Stimulated activated CD4-positive, alpha-beta T cell treated with anti-CD3 and anti-CD28 coated beads, TNF-alpha, amount 100 ng/mL, for 48 hours (primary cell): Measurements from ENCODE around the gene MNDA.

Experiments
- DNase-seq, 3 donors: peaks; one replicate each; pipeline ENCODE4 v3.0.0-alpha.2; 2020; ENCODE audit warnings: low read depth in 3 of 3

Gene MNDA

DNA sequence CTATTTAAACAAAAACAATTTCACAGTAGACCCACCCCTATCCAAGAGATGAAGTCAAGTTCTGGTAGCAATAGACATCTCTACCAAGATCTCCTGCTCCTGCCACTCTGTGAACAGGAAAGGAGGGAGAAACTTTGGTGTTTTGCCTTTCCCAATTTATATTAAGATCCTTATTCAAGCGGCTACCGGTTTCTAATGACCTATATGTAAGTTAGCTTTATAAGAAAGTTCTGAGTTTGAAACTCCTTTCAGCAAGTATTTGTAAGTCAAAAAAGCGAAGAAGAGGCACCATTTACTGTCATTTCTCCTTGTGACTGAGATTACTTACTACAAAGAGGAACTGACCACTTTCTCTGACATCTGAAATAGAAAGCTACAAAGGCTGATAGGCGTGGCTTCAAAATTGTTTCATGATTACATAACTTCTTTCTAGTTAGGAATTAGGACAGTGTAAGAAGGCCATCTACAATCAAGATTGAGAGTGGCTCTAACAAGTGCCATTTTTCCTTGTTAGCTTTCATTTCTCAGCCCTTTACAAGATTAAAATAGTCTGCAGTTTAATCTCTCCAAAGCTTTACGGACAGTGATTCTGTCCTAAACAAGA is at the start of gene MNDA:
Gene MNDA, plus strand, starts transcription at position 448 of the 604 bp plus-strand sequence. CDS start 10,803 bp downstream, outside the sequence.
- no peak for DNase-seq

DNA sequence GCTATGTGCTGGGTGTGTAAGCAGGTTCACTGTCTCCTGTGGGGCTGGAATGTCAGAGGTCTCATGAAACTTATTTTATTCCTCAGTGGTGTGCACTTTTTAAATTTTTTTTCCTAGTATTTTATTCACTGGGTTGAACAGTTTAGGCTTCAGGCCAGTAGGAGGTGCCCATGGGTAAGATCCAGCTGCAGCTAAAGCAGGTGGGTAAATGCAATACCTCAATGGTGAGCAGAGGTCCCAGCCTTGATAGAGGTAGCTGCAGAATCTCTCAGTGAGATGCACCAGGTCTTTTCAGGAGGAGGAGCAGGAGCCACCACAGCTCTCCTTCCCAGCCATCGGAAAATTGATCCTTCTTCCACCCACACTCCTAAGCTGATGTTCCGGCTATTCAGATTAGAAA is 37.5 kb upstream of the MNDA start:
- DNase-seq, result peak in 2 of 3 donors; percentile 9 to 24

DNA sequence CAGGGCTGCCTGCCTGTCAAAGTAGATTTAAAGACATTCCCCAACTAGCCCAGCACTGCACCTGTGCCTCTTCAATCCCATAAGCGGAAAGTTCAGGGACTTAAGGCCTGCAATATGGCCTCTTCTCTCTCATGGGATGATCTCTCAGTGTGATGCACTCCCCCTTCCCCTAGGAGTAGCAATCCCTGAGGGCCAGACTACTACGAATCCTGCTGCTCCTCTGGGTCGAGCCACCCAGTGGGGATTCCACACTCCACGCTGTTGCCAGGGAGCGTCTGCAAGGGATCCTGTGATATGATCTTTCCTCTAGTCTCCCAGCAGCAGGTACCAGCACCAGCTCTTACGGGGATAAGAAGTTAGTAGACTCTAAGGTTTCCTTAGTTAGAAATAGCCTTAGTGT is 36.9 kb upstream of the MNDA start:
- DNase-seq, result no peak

DNA sequence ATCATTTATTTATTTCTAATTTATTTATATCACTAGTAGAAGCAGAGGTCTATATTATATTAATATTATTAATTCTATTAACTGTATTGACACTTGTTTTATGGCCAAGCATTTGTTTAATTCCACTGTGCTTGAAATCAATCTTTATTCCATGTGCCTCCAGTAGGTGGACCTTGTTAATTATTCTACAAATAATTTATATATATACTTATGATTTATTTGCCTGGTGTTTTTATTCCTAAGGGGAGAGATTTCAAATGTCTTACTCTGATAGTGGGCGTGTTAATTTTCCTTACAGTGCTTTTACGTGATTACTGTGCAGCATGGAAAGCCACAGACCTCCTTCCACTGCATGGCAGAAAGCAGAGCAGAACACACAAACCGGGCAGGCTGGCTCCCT is 32.6 kb upstream of the MNDA start:
- no peak for DNase-seq

DNA sequence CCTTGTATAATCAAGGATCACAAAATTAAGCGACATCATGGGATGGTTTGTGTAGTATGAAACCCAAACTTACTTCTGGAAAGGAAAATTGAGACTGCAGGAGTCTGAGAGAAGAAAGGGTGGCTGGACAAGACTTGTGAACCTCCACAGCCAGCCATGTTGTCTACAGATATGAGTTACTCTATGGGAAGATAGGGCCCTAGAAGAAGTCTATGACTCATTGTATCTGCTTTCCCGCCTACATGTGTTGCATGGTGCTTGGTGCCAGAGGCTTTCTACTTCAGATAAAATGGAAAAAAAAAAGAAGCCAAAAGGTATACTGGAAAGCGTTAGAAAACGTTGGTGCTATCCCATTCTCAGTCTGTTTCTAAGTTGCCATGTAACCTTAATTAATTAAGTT is 31.5 kb upstream of the MNDA start:
- no peak for DNase-seq

DNA sequence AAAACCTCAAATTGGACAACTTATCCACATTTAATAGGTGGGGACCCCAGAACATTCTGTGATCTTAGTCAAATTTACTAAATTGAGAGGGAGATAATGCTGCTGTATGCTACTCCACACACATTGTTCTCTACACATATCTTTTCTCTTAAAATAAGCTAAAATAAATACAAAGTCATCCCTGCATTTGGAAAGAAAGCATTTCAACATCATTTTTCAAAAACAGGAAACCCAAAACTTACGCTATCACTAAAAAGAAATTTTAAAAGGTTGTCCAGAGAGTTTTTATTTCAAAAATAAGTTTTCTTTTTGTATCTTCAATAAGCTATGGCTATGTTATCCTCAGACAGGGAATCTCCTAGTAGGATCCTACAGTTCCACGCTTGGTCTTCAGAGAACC is 30.6 kb upstream of the MNDA start:
- no peak for DNase-seq

DNA sequence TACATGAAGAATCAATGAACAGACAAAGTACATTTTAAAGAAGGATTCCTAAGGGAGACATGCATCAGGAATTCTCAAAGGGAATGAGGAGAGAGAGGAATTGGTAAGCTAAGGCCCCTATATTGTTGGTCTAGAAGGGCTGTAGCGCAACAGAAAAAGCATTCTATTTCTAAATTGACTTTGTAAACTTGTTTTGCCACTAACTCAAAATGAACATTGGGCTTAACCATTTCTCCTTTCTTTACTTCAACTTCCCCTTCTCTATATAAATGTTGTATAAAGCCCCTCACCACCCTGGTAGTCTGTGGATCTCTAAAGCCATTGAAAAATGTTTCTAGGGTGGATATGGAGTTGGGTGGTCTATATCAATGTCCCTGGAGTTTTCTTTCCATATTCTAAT is 29.8 kb upstream of the MNDA start:
- DNase-seq, result no peak

DNA sequence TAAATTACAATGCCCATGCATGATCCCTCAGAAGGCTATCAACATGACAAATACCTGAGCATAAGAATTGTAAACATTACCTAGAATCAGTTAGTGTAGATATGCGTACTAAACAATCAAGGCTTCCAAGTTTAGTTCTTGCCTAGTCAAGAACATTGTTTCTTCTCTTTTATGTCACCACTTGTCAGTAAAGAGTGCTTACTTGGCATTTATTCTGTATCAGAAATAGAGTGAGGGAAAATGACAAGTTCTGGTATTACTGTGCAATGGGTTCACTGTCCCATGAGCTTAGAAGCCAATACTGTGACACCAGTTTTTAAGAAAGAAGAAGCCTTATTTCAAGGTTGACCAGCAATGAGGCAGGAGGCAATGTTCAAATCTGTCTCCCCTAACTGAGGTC is 27.5 kb upstream of the MNDA start:
- DNase-seq, result no peak

DNA sequence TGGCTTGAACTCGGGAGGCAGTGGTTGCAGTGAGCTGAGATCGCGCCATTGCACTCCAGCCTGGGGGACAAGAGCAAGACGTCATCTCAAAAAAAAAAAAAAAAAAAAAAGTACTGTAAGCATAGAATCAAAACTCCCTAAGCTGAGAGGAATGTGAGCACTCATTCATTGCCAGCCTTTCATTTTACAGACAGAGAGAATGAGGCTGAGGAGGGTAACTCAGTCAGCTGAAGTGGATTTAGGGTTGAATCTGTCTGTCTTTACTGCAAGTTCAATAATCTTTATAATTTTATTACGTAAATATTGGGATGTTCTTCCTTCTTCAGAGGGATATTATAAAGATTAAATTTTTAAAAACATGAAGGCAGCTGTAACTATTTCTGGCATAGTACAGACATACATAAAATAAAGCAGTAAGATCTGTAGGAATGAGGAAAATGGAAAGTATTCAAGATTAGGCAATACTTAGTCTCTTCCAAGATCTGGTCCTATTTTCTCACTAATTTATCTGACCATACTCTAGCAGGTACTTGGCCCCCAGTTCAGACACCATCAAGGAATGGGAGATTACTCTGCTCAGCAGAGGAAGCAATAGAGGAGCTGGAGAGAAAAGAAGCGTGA is 24.1 kb upstream of the MNDA start:
- DNase-seq, result no peak

DNA sequence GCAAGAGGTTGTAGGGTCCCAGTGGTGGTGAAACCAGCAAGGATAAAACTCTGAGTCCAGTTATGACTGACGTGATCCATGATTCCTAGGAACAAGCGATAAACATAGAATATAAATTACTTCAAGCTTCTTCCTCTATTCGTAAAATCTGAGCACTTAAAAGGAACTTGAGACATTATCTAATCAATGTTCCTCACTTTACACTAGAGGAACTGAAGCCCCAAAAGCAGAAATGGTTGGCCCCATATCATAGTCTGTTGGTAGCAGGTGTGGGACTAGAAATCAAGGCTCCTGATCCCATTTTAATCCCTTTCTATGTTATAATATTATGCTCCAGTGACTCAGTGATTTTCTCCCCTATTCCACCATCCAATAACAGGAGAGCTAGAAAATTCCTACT is 21.9 kb upstream of the MNDA start:
- no peak for DNase-seq

DNA sequence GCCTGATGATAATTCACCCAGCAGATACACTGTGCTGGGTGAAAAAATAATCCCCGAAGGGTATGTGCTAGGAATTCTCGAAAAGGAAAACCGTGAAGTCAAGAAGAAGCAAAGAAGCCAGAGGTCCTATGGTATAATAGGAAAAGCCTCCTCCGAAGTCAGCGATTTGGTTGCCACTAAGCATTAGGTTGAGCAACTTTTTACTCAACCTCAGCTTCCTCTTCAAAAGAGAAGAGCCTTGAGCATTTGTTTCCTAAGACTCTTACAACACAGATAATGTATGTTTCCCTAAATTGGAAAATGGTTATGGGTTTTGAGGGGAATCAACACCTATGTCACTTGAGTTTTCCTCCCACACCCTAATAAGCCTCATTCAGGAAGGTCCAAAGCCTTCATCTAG is 21.3 kb upstream of the MNDA start:
- DNase-seq, result no peak

DNA sequence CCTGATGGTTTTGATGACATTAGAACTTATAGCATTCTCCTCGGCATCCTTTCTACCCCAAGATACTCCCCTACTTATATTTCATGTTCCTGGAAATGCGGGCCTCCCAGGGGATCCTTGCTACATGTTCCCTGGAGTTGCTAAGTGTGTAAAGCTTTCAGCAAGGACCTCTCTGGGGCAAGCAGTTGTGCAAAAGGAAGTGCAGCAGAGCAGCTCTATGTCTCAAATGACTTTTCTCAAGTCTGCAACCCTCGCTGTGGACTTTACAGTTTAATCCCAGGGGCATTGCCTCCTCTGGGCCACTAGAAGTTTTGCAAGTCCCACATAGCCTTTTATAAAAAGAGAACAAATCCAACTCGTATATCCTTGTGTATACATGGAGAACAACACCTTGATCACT is 20.8 kb upstream of the MNDA start:
- DNase-seq, result no peak

DNA sequence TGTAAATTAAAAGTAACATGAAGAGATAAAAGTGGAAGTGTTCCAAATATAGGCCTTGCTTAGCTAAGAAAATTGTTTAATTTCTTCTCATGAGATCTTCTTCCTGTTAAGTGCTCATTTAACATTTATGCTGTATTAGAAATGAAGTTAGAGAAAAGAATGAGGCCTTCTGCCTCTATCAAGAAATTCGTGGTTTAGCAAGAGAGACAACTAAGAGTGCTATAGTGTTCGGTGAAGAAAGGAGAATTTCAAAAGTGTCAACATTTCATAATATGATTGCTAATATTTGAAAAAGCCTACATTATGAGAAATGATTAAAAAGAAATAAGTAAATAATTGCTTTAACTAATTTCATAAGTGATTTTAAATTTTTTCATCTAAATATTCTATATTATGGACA is 18.8 kb upstream of the MNDA start:
- DNase-seq, result no peak

DNA sequence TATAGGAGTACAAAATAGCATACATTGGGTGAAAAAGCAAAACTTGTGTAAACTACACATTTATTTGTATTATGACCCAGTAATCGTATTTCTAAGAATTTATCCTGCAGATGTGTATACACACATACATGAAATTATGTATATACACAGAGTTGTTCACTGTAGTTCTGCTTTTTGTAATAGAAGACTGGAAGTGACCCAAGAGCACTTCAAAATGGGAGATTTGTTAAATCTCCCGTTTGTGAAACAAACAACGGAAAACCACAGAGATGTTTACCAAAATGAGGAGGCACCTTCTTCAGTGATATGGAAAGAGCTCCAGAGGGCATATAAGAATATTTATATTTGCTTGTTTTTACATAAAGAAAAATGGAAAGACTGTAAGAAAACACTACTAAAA is 18.0 kb upstream of the MNDA start:
- no peak for DNase-seq

DNA sequence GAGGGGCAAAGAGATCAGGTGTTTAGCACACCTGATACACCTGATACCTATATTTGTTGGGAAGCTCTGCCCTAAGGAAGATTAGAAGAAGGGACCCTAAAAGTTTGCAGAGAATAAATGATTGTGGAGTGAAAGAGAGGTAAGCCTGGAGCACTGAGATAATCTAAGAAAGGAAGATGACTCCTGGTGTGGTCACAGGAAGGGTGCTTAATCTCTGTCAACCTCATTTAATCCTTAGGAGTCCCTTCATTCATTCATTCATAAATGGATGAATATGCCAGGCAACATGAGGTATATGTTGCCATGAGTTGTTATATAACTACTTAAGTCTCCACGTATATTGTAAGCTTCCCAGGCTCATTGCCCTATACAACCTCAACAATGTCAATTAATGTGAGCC is 16.2 kb upstream of the MNDA start:
- DNase-seq, result no peak

DNA sequence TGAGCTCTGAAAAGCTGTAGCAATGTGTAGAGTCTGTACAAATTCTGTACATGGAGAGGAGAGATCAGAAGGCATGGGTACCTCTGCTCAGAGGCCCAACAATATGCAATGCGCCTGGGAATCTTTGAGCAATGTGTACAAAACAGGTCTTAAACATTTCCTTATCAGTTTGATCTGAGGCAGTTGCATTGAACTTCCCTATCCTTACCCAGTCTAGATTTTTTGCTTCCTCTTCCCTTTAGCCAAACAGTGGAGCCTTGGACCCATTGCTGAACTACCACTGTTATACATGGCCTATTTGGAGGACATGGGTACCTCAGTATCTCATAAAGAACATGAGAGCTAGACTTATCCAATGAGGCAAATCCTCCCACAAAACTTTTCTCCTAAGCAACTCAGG is 12.6 kb upstream of the MNDA start:
- DNase-seq, result no peak

DNA sequence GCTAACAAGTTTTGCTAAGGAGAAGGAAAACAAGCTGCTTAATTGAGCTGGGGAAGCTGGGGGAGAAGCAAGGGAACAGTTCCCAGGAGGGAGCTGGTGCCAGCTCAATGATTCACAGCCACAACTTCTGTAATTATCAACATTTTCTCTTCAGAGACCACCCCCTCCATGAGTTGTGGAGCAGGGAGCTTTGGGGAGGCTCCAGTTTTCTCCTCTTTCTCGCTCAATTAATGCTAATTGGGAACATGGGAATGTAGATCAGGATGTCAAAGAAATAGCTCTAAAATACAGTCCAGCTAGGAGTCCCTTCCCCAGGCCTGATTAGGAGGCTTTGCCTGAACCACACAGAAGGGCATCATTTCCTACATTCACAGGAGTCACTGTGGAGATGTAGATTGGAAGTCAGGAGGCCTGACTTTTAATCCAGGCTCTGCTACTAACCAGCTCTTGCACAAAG is 12.1 kb upstream of the MNDA start:
- DNase-seq, result no peak

DNA sequence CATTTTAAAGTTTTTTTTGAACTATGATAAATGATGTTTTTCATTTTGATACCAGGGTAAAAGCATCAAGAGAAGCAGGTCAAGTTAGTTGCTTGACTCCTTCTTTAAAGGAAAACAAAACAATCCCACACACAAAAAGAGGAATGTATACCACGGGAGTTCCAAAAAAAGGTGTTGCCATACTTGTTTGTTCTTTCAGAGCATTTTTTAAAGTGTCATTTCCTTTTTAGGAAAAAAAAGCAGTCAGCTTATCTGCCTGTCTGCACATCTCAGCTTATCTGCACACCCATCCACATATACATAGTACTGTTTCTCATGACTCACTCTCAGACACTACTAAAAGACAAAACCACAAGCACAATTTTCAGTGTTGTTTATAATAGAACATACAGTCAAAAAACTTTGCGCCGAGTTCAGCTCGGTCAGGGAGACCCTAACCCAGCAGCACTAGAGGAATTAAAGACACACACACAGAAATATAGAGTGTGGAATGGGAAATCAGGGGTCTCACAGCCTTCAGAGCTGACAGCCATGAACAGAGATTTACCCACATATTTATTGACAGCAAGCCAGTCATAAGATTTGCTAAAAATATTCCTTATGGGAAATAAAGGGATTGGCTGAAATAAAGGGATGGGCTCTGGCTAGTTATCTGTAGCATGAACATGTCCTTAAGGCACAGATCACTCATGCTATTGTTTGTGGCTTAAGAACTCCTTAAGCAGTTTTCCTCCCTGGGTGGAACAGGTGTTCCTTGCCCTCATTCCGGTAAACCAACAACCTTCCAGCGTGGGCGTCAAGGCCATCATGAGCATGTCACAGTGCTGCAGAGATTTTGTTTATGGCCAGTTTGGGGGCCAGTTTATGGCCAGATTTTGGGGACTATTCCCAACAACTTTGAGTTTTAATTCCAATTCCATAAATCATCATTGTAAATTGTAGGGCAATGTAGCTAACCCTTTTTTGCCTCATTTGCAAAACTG is 11.4 kb upstream of the MNDA start:
- DNase-seq, result no peak

DNA sequence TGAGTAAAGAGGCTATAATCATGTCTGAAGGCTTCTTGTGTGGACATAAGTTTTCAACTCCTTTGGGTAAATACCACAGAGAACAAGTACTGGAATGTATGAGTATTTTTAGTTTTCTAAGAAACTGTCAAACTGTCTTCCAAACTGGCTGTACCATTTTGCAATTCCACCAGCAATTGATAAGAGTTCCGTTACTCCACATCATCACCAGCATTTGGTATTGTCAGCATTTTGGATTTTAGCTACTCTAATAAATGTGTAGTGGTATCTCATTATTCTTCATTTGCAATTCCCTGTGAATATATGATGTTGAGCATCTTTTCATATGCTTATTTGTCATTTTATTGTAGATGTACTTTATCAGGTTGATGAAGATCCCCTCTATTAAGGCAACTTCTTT is 9.4 kb upstream of the MNDA start:
- DNase-seq, result no peak

DNA sequence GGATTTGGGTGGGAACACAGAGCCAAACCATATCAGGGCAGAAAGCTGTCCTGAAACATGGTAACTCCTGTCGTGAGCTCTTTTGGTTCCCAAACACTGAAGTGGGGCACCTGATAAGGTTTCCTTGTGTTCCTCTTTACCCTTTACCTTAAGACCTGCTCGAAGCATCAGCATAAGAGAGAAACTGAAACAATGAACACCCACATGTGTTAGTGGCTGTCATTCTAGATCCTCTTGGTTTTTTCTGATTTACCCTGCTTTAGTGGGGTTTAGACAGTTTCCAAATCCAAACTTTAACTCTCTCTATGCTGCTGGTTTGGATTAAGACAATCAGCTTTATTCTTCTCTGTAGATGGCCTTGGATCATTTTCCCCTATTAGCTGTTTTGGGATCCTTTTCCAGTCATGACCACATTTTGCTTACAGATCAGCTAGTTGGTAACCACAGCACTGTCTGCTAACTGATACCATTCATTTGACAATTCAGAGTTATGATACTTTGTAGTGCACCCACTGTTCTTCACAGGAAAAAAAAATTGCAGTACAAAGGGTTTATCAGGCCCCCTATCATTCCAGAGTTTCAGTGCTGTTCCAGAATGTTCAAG is 975 bp upstream of the MNDA start:
- no peak for DNase-seq

DNA sequence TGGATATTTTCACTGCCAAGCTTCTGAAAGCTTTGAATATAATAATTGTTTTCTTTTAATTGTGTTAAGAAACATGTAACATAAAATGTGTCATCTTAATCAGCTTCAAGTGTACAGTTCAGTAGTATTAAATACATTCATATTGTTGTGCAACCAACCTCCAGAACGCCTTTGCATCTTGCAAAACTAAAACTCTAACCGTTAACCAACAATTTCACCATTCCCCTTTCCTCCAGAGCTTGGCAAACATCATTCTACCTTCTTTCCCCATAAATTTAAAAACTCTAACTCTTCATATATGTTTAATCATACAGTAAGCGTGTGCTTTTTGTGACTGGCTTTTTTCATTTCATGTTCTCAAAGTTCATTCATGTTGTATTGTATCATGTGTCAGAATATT is 2.1 kb downstream of the MNDA start:
- DNase-seq, result no peak

DNA sequence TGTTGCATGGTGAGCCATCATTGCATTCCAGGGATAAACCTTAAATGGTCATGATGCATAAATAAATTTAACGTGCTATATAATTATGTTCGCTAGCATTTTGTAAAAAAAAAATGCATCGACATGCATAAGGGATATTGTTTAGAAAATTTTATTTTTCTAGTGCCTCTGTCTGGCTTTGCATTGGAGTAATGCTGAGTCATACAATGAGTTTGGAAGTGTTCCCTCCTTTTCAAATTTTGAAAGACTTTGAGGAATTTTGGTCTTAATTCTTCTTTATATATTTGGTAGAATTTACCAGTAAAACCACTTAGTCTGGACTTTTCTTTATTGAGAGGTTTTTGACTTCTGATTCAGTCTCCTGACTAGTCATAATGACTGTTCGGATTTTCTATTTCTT is 4.9 kb downstream of the MNDA start:
- DNase-seq, result no peak
